ENCODE results near the gene DACT2.

DACT2 gene

DNA sequence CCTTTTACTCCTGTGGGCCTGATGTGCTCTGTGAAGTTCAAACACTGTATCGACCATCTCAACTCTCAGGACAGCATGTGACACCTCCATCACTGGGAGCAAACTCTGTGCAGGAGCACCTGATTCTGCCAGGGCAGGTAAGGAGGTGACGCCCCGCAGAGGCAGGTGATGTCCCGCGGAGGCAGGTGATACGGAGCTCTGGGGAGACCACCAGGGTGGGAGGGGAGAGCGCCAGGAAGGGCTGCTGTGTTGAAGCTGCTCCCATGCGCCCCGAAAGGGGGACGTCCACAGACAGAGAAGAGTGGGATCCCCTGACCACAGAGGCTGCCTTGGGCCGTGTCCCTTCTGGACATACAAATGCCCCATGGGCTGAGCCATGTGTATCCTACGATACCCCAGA lies 58.3 kb downstream of the DACT2 start:
- no peak for DNase-seq

DNA sequence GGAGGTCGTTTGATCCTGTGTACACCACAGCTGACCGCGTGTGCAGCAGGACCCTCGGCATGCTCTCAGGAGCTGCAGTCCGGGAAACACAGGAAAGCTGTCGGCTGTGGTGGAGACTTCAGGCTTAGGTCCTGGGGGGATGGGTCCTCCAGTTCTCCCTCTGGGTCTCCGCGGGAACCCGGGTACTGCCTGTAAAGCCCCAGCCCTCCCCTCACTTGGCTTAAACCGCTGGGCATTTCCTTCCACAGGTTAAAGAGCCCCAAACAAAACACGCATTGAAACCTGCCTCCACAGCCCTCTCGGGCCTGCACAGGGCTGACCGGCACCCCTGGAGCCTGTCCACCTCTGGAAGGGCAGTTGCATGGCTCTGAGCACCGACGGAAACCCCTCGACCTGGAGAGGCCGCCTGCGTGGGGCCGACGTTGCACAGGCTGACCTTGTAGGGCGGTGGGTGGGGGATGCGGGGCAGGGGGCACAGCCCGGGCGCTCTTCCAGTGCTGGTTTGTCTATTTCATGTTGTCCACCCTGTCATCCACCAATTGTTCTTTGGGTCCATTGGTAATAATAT lies 59.1 kb downstream of the DACT2 start:
- no peak for DNase-seq

DNA sequence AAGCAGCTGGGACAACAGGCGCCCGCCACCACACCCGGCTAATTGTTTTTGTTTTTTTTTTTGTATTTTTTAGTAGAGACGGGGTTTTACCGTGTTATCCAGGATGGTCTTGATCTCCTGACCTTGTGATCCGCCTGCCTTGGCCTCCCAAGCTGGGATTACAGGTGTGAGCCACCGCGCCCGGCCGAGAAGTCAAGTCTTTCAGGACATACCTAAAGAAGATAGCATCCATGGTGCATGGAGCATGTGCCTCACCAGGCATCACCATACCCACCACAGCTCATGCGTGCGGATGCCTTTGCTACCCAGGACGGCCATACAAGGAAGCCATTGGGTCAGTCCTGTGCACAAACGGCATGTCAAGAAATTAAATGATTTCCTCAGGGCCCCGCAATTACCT lies 60.8 kb downstream of the DACT2 start:
- DNase-seq = no peak

DNA sequence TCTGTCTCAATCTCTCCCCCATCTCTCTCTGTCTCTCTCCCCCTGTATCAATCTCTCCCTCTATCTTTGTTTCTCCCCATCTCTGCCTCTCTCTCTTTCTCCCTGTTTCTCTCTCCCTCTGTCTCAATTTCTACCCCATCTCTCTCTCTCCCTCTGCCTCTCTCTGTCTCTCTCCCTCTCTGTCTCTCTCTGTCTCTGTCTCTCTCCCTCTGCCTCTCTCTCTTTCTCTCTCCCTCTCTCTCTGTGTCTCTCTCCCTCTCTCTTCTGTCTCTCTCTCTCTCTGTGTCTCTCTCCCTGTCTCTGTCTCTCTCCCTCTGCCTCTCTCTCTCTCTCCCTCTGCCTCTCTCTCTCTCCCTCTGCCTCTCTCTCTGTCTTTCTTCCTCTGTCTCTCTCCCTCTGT lies 62.6 kb downstream of the DACT2 start:
- no peak for DNase-seq

Measured in fibroblast of skin of scalp (primary cell).